Hepatocyte (in vitro differentiated cells): Measurements from ENCODE around the gene ABI1.

Source experiments
- CTCF ChIP-seq: fragments of 200-600 bp; sonication (generic); IDR thresholded peaks from 2 replicates; pipeline ENCODE4 v1.5.1; 2016; ENCODE audit warnings: antibody characterized with exemption, mild to moderate bottlenecking; ENCODE audit not compliant: poor library complexity
- EZH2 ChIP-seq: fragments of 200-600 bp; sonication (generic); IDR thresholded peaks from 2 replicates; pipeline ENCODE4 v1.6.1; 2016; ENCODE audit warnings: antibody characterized with exemption, mild to moderate bottlenecking, borderline replicate concordance

GRCh38 chr10:26802527-26802926, 58.2 kb downstream of the ABI1 start:
- TF ChIP-seq CTCF = no peak
- no peak for TF ChIP-seq EZH2
